NCI-H460 (cell line): ENCODE measurements around the gene KLHL22. TPM values are rescaled to one million over a fixed set of nuclear protein-coding genes. Genes with fewer than 3 reads are reported as not detected.
"Not testable (repeated sequence)": the region's sequence is repeated elsewhere in the genome, so short reads cannot be mapped to it uniquely, and the experiment has no call there.

Experiments
- DNase-seq: peaks from one replicate; pipeline ENCODE4 v3.0.0-alpha.2; 2016; ENCODE audit warnings: low read depth; ENCODE audit errors: extremely low read depth
- total RNA-seq: library from RNA; depleted of rRNA; stranded (reverse); fragments of >200 nt; shearing (Covaris generic); gene quantifications from 2 replicates; pipeline ENCODE4 v1.2.3, GENCODE V29; 2014

Gene KLHL22
- total RNA-seq, 1 experiment from 2014 or later = 8.7 TPM

DNA sequence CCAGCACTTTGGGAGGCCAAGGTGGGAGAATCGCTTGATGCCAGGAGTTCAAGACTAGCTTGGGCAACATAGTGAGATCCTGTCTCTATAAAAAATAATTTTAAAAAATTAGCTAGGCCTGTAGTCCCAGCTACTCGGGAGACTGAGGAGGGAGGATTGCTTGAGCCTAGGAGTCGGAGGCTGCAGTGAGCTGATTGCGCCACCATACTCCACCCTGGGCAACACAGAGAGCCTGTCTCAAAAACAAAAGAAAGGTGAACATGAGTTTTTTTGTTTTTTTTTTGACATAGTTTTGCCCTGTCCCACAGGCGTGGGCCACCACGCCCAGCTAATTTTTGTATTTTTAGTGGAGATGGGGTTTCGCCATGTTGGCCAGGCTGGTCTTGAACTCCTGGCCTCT lies 29.5 kb upstream of the KLHL22 start:
- no peak for DNase-seq

DNA sequence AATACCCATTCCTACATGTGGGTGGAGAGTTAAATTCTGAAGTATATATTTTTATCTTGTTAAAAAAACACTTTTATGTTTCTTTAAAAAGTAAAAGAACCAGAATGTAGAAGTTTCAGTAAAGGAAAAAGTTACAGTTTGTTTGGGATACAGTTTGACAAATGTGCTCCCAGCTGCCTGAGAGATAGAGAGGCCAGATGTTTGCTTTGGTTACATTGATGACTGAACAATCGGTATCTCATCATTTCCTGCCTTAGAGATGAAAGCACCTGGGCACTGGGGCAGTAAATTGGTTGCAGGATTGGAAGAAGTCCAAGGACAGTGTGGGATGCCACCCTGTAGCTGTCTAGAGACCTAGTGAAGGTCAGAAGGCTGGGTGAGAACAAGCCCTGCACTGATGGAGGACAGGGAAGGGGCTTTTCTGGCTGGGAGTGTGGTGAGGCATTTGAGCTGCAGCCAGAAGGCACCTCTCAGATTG lies 28.4 kb upstream of the KLHL22 start:
- no peak for DNase-seq

DNA sequence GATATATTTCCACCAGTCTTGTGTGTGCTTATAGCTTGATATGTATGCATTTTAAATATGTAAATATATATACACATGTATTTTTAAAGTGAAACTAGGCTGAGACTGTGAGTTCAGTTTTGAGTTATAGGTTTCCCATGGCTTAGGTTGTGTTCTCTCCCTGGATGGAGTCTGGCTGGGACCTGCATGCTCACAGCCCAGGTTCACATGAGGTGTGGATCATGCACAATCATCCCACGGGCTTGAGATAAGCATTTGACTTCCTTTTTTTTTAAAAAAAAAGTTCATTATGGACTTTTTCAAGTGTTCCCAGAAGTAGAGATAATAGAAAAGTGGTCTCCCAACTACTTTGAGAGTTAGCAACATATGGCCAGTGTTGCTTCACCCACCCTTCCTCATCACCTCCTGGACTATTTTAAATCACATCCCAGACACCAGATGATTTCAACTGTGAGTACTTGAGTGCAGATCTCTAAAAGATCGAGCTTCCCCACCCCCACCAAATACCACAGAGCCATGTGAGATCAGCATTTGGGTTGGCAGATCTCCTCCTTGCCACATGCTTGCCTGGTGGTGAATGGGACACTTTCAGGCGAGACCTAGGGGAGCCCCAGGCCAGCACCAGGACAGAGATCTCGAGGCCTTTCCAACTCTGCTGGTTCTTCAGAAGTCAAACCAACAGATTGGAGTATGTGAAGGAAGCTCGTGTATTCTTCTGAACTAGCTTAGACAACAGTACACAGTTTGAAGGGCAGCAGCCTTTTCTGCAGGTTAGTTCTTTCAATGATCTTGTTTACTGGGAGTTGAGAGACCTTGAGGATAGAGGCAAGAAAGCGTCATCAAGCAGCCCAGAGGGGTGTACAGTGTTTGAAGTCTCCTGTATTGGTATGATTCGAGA lies 27.7 kb upstream of the KLHL22 start:
- no peak for DNase-seq

DNA sequence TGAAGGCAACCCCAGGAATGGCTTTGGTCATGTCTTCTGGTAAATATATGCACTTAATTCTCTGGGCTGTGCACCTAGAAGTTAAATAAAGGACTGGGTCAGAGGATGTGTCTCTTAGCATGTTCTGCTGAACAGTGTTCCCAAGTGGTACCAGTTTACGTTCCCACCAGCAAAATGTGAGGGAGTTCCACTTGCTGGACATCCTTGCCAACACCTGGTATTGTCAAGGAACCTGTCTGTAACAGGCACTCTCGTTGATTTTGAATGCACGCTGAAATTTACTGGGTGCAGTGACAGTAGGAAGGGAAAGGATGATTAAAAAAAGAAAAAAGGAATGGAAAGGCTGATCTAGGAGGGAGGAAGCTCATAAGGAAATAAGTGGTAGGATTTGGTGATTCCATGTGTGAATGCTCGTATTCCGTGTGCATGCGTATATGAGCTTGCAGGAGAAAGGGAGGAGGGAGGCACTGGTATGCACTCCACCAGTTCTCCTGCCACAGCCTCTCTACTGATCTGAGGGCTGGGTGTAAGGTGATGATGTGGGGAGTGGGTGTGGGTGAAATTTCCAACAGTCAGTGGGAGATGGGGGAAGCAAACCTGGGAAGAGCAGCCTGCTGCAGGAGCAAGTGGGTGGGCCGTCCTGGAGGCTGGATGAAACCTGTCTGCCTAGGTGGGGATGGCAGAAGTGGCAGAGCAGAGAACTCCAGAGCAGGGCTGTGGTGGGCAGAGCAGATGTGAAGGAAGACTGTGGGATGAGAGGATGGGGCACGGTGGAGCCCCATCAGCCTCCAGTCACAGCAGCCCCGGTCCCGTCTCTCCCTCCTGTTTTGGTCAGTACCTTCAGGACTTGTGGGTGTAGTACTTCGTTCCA lies 26.8 kb upstream of the KLHL22 start:
- DNase-seq = no peak

DNA sequence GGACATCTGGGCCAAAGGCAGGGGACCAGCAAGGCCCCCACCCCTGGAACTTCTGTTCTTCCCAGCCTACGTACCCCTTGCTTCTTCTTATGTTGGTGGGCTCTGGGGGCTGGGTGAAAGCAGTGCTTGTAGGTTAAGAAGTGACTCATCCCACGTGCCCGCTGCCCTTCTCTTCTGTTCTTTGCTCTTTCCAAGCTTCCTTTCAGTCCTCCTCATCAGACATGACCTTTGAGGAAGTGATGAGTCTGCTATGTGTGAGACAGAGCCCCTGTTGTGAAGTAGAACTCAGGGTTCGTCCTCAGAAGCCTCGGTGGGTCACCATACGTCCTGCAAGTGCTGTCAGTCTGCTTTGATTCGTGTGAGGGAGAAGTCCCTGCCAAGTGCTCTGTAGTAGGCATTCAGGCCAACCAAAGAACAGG lies 24.5 kb upstream of the KLHL22 start:
- no peak for DNase-seq

DNA sequence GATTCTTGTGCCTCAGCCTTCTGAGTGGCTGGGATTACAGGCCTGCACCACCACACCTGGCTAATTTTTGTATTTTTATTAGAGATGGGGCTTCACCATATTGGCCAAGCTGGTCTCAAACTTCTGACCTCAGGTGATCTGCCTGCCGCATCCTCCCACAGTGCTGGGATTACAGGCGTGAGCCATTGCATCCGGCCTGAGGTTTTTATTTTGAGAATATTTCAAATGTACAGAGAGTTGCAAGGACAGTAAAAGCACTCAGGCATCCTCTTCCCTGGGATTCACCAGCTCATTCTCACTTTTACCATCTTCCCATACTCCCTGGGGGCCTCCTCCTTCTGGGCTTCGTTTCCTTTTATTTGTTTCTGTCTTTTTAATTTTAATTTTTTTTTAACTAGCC lies 24.0 kb upstream of the KLHL22 start:
- no peak for DNase-seq

DNA sequence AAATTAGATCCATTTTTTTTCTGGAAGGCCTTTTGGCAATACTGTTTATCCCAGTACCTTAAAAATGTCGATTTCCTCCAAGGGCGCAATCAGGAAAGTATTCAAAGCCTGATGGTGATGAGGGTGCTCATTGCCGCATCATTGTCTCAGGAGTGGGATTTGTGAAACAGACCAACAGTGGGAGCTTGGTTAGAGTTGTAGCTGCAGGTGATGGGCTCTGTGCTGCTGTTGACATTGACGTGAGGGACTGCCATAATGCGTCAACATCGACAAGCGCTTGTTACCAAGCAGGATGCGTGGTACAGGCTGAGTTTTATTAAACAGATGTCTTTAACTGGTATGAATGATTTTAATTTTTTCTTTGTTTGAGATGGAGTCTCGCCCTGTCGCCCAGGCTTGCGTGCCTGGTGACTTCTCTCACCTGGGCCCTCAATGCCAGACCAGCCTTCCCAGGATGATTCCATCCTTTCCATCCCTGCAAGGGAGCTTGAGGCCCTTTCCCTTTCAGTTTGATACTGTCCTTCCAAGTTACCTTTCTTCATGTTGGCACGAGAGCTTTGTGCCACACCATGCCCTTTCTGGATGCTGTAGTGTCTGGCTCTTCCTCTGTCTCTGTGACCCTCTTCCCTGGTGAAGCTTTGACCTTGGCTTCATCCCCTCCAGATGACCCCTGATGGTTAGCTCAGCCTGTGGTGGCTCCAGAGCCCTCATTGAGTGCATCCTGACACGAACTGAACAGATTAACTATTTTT lies 22.4 kb upstream of the KLHL22 start:
- DNase-seq = no peak

DNA sequence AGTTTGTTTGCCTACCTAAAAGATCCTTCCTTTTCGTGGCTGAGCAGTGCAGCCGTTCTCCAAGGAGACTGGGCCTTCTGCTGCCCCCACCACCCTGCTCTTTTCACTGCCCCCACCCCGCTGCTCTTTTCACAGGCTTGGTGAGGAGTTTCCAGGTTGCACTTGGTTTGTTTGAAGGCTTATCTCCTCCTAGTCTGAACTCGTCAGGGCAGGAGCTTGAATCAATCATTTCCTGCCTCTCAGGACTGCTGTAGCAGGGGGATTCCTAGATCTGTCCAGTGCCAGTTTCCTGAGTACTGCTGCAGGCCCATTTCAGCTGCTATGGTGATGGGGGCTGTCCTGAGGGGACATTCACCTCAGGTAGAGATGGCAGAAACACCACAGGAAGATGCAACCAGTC lies 21.8 kb upstream of the KLHL22 start:
- DNase-seq = no peak

DNA sequence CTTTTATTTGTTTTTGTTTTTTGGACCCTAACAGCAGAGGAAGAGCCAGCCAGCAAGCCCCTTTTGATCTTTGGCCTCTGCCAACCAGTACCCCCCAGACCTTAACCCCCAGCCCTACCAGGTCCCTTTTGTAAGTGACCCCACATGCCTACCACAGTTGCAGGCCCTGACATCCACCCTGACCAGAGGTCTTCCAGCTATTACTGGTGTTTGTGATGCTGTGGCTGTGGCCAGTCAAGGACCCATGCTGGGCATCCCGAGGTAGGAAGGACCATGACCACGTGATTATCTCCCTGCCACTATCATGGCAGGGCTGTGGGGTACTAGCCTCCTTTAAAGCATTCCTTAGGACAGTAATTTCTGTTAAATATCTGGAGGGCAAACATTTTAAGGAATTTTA lies 20.8 kb upstream of the KLHL22 start:
- no peak for DNase-seq

DNA sequence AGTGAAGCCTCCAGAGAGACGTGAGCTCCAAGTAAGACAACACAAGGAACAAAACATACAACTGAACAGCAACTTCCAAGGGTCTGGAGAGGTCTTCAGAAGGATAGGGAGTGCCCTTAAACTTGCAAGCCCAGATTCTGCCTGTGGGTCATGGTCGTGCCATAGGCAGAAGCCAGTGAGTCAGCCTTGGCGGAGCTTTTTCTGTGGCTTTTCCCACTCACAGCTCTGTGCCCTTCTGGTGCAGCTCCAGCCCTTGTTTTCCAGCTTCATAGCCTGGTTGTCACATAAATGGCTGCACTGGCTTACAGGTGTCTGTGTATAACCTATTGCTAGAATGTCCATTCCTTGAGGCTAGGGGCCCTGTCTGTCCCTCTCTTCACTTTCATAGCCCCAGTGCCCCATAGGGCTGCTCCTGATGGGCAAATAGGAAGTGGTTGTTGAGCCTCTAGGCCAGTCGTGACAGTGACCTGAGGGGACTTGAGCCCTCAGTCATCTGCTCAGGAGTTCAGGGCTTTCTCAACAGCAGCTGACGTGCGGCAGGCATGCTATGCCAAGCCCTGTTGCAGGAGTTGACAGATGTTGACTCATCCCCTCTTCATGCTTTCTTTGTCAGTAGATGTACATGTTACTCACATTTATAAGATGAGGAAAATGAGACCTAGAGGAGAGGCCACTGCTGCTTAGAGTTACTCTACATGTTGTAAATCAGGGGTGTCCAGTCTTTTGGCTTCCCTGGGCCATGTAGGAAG lies 19.2 kb upstream of the KLHL22 start:
- no peak for DNase-seq

DNA sequence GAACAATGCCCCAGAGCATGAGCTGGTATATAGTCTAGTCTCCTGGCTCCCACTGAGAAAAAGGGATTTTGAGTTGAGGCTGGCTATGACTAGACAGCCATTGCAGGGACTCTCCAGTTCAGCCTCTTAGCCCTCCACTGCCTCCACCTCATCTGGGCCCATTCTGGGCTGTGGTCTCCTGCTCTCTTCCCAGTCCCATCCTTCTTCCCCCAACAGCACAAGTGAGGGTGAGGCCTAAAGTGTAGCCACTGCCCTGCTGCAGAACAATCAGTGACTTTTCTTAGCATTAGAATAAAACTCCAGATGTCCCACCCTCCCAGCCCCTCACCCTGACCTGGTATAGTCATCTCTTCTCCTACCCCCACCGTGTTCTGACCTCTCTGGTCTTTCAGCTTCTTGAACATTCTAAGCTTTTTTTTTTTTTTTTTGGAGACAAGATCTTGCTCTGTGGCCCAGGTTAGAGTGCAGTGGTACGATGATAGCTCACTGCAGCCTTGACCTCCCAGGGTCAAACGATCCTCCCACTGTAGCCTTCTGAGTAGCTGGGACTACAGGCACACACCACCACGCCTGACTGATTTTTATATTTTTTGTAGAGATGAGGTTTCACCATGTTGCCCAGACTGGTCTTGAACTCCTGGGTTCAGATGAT lies 16.1 kb upstream of the KLHL22 start:
- DNase-seq = no peak

DNA sequence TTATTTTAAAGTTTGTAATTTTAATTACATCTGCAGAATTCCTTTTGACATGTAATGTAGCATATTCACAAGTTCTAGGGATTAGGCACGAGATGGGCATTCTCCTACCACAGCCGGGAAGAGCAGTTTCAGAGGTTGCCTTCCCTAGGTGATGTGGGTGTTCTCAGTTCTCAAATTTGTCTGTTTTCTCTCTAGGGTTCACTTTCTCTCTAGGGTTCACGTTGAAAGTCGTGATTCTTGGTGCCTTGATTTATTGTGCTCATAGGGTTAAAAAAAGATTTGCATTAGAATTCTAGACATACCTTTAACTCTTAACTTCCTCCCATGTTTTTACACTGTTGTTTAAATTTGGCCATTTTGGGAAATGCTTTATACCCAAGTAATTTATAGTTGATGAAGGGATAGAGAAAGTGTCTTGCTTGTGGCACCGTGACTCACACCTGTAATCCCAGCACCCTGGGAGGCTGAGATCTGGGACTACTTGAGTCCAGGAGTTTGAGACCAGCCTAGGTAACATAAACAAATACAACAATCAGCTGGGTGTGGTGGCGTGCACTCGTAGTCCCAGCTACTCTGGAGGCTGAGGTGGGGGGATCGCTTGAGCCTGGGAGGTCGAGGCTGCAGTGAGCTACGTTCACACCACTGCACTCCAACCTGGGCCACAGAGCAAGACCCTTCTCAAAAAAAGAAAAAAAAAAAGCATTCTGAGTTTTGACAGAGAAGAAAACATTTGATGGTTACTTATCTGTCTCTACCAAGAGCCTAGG lies 15.4 kb upstream of the KLHL22 start:
- no peak for DNase-seq

DNA sequence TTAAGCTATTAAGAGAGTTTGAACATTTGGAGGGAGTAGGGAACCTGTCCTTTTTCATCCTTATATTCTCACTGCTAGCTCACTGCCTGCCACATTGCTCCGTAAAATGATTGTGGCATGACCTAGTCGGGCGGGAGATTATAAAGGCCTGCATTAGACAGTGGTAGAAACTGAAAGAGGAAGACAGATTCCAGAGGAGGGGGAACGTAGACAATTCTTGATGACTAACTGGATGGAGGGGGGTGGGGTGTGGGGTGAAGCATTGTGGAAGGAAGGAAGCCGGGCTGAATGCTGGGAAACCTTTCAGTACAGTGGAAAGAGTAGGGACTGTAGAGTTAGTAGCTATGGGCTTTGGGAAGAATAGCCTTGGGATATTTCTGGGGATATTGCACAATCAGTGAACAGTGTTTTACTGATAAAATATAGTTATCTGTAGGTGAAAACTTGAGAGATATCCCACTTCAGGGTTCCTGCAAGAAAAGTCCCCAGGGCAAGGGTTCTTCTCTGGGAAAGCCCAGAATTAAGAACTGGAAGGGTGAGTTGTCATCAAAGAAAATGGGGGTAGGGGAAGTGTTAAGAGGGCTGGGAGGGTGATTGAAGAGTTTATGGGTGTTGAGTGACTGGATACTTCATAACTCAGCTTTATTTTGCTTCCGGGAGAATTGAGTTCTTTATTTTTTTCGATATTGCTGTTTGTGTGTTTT lies 13.9 kb upstream of the KLHL22 start:
- DNase-seq = peak; percentile 33

DNA sequence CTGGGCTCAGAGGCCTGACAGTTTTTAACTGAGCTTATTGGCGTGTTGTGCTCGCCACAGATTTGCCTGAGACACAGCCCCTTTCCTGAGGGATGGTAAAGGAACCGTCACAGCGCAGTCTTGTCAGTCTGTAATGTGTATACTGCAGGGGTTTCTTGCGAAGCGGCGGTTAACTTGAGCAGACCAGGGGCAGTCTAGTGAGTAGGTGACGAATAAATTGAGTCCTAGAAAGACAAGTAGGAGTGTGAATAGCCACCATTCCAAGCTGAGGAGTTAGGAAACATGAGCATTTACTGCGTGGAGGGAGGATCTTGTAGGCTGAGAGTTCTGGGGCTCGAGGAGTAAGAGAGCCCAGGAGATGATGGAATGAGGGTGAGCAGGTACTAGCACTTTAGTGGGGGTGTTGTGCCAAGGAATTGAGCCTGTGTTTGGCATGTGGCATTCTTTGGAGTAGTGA lies 13.2 kb upstream of the KLHL22 start:
- no peak for DNase-seq

DNA sequence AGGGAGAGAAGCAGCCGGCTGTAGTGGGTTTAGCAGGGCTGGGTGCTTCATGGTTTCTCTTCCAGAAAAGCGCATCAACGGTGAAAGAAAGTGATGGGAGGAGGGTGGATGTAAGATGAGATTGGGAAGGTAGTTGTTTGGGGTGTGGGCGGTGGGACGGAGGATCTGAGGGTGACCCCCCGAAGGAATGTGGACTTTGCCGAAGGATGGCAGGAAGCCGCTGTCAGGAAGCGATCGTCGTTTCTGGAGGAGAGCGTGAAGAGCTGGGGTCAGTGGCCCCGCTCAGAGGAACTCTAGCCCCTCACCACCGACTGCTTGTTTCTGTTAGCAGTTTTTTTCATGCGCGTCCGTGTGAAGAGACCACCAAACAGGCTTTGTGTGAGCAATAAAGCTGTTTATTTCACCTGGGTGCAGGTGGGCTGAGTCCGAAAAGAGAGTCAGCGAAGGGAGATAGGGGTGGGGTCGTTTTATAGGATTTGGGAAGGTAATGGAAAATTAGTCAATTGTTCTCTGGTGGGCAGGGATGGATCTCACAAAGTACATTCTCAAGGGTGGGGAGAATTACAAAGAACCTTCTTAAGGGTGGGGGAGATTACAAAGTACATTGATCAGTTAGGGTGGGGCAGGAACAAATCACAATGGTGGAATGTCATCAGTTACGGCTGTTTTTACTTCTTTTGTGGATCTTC lies 12.6 kb upstream of the KLHL22 start:
- DNase-seq = not testable (repeated sequence)

DNA sequence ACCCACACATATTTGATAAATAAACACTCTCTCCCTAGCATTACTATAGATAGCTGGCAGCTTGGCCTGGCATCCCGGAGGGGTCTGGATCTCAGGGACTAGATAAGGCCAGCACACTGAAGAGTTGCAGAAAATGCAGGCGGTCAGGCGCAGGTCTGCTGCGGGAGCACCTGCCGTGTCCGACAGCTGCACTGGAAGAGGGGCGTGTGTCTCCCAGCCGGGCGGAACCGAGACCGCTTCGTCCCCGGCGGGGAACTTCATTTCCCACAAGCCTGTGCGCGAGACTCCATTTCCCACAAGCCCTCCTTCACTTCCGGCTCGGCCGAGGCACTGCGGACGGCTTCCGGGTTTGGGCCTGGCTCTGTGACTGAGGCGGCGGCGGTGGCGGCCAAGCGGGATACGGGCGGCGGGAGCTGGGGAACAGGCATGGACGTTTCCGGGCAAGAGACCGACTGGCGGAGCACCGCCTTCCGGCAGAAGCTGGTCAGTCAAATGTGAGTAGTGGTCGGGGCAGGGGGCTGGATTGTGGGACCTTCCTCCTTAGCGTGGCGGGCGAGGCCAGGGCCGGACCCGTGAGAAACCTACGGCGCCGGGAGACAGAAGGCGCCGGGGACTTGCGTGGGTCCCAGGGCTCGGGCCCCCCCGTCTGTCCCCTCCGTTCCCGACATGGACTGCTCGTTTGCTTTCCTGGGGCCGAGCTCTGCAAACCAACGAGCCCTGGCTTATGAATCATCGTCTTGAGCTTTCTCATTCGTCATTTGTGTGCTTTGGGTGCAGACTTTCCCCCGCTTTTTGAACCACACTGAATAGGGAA lies 11.9 kb upstream of the KLHL22 start, which contains the start of gene MED15:
TSS of gene MED15 (plus strand) at position 358 of the 814 bp plus-strand sequence. CDS start at position 427, 69 bp downstream.
- DNase-seq = peak; percentile 74
